ENCODE data around the gene ZNF680.

The ZNF680 gene

DNA sequence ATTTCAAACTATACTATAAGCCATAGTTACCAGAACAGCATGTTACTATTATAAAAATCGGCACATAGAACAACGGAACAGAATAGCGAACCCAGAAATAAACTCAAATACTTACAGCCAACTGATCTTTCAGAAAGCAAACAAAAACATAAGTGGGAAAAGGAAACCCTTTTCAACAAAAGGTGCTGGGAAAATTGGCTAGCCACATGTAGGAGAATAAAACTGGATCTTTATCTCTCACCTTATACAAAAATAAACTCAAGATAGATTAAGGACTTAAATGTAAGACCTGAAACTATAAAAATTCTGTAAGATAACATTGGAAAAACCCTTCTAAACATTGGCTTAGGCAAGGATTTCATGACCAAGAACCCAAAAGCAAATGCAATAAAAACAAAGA lies 29.1 kb downstream of the ZNF680 start:
- no peak overlapping the region for H3K27ac ChIP-seq (ENCODE audit: low read depth, low read length, poor library complexity, severe bottlenecking)
- H3K36me3 ChIP-seq (ENCODE audit: insufficient read depth, low read length), result peaks cover 96% of the 10 kb centered on the region
- H3K9me3 ChIP-seq (ENCODE audit: low read length), result peaks cover 30% of the 10 kb centered on the region
- H3F3A ChIP-seq (ENCODE audit: insufficient read depth, low read length), result no peaks in the 10 kb centered on the region
- no peaks in the 10 kb centered on the region for H4K20me1 ChIP-seq (ENCODE audit: insufficient read depth, low read length)
- peaks cover 7% of the 10 kb centered on the region for H3K79me2 ChIP-seq (ENCODE audit: insufficient read depth, low read length)
- no peak for TF ChIP-seq EZH2 (IDR thresholded peaks at IDR 0.05; ENCODE audit: borderline replicate concordance, low read length)
- TF ChIP-seq, protein P1, sequence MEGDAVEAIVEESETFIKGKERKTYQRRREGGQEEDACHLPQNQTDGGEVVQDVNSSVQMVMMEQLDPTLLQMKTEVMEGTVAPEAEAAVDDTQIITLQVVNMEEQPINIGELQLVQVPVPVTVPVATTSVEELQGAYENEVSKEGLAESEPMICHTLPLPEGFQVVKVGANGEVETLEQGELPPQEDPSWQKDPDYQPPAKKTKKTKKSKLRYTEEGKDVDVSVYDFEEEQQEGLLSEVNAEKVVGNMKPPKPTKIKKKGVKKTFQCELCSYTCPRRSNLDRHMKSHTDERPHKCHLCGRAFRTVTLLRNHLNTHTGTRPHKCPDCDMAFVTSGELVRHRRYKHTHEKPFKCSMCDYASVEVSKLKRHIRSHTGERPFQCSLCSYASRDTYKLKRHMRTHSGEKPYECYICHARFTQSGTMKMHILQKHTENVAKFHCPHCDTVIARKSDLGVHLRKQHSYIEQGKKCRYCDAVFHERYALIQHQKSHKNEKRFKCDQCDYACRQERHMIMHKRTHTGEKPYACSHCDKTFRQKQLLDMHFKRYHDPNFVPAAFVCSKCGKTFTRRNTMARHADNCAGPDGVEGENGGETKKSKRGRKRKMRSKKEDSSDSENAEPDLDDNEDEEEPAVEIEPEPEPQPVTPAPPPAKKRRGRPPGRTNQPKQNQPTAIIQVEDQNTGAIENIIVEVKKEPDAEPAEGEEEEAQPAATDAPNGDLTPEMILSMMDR (IDR thresholded peaks at IDR 0.05; ENCODE audit: low read length), result no peak
- no peaks in the 10 kb centered on the region for H3K27me3 ChIP-seq (ENCODE audit: insufficient read depth, low read length)
- H2AFZ ChIP-seq (ENCODE audit: low read length), result no peak overlapping the region
- H3K4me3 ChIP-seq (ENCODE audit: low read depth, low read length, poor library complexity, severe bottlenecking), result no peak overlapping the region
- H3K9ac ChIP-seq (ENCODE audit: low read length), result no peak overlapping the region
- no peaks in the 10 kb centered on the region for H3K9me2 ChIP-seq (ENCODE audit: low read depth, low read length)
- H3K4me1 ChIP-seq (ENCODE audit: insufficient read depth, low read length, severe bottlenecking), result no peaks in the 10 kb centered on the region
- H3K4me2 ChIP-seq (ENCODE audit: low read length), result no peak overlapping the region

DNA sequence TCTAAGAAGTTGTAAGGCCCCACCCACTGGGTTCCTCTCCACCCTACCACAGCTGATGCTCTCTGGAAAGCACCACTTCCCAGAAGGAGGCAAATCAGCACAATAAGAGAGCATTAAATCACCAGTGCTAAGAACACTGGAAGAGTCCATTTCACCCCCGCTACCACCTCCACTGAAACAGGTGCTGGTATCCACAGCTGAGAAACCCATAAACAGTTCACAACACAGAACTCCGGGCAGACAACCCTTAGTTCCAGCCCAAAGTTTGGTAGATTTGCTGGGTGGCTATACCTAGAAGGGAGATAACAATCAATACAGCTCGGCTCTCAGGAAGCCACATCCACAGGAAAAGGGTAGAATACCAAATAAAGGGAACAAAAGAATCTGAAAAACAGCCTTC lies 34.1 kb downstream of the ZNF680 start:
- H3K27me3 ChIP-seq (ENCODE audit: insufficient read depth, low read length), result no peaks in the 10 kb centered on the region
- no peak overlapping the region for H2AFZ ChIP-seq (ENCODE audit: low read length)
- H3K4me1 ChIP-seq (ENCODE audit: insufficient read depth, low read length, severe bottlenecking), result no peaks in the 10 kb centered on the region
- H4K20me1 ChIP-seq (ENCODE audit: insufficient read depth, low read length), result no peaks in the 10 kb centered on the region
- no peak overlapping the region for H3K4me2 ChIP-seq (ENCODE audit: low read length)
- no peaks in the 10 kb centered on the region for H3F3A ChIP-seq (ENCODE audit: insufficient read depth, low read length)
- peaks cover 7% of the 10 kb centered on the region for H3K79me2 ChIP-seq (ENCODE audit: insufficient read depth, low read length)
- peaks cover 94% of the 10 kb centered on the region for H3K36me3 ChIP-seq (ENCODE audit: insufficient read depth, low read length)
- no peak overlapping the region for H3K27ac ChIP-seq (ENCODE audit: low read depth, low read length, poor library complexity, severe bottlenecking)
- no peak overlapping the region for H3K9ac ChIP-seq (ENCODE audit: low read length)
- H3K4me3 ChIP-seq (ENCODE audit: low read depth, low read length, poor library complexity, severe bottlenecking), result no peak overlapping the region
- peaks cover 41% of the 10 kb centered on the region for H3K9me3 ChIP-seq (ENCODE audit: low read length)
- no peaks in the 10 kb centered on the region for H3K9me2 ChIP-seq (ENCODE audit: low read depth, low read length)
- no peak for TF ChIP-seq EZH2 (IDR thresholded peaks at IDR 0.05; ENCODE audit: borderline replicate concordance, low read length)
- TF ChIP-seq, protein P1 (IDR thresholded peaks at IDR 0.05; ENCODE audit: low read length), result no peak

GRCh38 chr7:64521409-64521984 lies 41.4 kb downstream of the ZNF680 start:
- peaks cover 66% of the 10 kb centered on the region for H3K9me3 ChIP-seq (ENCODE audit: low read length)
- no peaks in the 10 kb centered on the region for H4K20me1 ChIP-seq (ENCODE audit: insufficient read depth, low read length)

More at GRCh38 chr7:64521409-64521984, 41.4 kb downstream of the ZNF680 start:
- no peaks in the 10 kb centered on the region for H3K27me3 ChIP-seq (ENCODE audit: insufficient read depth, low read length)
- peaks cover 86% of the 10 kb centered on the region for H3K36me3 ChIP-seq (ENCODE audit: insufficient read depth, low read length)
- H3K27ac ChIP-seq (ENCODE audit: low read depth, low read length, poor library complexity, severe bottlenecking), result no peak overlapping the region
- no peak overlapping the region for H3K4me3 ChIP-seq (ENCODE audit: low read depth, low read length, poor library complexity, severe bottlenecking)
- H3K9me2 ChIP-seq (ENCODE audit: low read depth, low read length), result no peaks in the 10 kb centered on the region
- no peaks in the 10 kb centered on the region for H3F3A ChIP-seq (ENCODE audit: insufficient read depth, low read length)
- TF ChIP-seq, protein P1 (IDR thresholded peaks at IDR 0.05; ENCODE audit: low read length), result no peak
- no peak for TF ChIP-seq EZH2 (IDR thresholded peaks at IDR 0.05; ENCODE audit: borderline replicate concordance, low read length)
- H3K4me1 ChIP-seq (ENCODE audit: insufficient read depth, low read length, severe bottlenecking), result no peaks in the 10 kb centered on the region
- H2AFZ ChIP-seq (ENCODE audit: low read length), result no peak overlapping the region
- no peak overlapping the region for H3K9ac ChIP-seq (ENCODE audit: low read length)
- peaks cover 11% of the 10 kb centered on the region; the same call in 1 of the 2 replicates for H3K79me2 ChIP-seq (ENCODE audit: insufficient read depth, low read length)
- no peak overlapping the region for H3K4me2 ChIP-seq (ENCODE audit: low read length)

Measured in OCI-LY1 (cell line).